Measurements from ENCODE around the gene KRTCAP2.
"Not testable (repeated sequence)": the region's sequence is repeated elsewhere in the genome, so short reads cannot be mapped to it uniquely, and the experiment has no call there.

Gene KRTCAP2

DNA sequence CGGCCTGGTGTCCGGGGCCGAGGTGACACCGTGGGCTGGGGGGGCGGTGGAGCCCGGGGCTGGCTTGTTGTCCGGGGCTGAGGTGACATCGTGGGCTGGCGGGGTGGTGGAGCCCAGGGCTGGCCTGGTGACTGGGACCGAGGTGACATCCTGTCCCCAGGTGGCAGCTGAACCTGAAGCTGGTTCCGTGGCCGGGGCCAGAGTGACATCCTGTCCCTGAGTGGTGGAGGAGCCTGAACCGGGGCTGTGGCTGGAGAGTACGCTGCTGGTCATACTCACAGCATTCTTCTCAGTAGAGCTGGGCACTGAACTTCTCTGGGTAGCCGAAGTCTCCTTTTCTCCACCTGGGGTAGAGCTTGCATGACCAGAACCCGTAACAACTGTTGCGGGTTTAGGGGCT, 18.8 kb upstream of the KRTCAP2 start:
- H3K4me3 ChIP-seq (ENCODE audit: low read length), result no peak overlapping the region
- no peak for DNase-seq (ENCODE audit: low read depth)

DNA sequence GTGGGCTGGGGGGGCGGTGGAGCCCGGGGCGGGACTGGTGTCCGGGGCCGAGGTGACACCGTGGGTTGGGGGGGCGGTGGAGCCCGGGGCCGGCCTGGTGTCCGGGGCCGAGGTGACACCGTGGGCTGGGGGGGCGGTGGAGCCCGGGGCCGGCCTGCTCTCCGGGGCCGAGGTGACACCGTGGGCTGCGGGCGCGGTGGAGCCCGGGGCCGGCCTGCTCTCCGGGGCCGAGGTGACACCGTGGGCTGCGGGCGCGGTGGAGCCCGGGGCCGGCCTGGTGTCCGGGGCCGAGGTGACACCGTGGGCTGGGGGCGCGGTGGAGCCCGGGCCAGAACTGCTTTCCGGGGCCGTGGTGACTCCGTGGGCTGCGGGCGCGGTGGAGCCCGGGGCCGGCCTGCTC, 16.8 kb upstream of the KRTCAP2 start:
- not testable (repeated sequence) for H3K4me3 ChIP-seq (ENCODE audit: low read length); DNase-seq (ENCODE audit: low read depth)

More for the DNA sequence above, 18.8 kb upstream of the KRTCAP2 start:
- TF ChIP-seq, protein P1, sequence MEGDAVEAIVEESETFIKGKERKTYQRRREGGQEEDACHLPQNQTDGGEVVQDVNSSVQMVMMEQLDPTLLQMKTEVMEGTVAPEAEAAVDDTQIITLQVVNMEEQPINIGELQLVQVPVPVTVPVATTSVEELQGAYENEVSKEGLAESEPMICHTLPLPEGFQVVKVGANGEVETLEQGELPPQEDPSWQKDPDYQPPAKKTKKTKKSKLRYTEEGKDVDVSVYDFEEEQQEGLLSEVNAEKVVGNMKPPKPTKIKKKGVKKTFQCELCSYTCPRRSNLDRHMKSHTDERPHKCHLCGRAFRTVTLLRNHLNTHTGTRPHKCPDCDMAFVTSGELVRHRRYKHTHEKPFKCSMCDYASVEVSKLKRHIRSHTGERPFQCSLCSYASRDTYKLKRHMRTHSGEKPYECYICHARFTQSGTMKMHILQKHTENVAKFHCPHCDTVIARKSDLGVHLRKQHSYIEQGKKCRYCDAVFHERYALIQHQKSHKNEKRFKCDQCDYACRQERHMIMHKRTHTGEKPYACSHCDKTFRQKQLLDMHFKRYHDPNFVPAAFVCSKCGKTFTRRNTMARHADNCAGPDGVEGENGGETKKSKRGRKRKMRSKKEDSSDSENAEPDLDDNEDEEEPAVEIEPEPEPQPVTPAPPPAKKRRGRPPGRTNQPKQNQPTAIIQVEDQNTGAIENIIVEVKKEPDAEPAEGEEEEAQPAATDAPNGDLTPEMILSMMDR (conservative IDR thresholded peaks at IDR 0.05; ENCODE audit: low read depth, low read length), result no peak

DNA sequence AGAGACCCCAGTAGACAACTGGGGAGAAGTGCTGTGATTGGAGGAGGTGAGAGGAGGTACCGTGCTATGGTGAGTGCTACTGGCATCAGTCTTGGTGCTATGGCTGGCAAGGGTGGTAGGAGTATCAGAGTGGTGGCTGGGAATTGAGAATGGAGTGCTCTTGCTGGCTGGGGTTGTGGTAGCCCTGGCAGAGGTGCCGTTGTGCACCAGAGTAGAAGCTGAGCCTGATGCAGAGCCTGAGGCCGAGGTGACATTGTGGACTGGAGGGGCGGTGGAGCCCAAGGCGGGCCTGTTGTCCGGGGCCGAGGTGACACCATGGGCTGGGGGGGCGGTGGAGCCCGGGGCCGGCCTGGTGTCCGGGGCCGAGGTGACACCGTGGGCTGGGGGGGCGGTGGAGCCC, 15.2 kb upstream of the KRTCAP2 start:
- no peak overlapping the region for H3K4me3 ChIP-seq (ENCODE audit: low read length)
- TF ChIP-seq, protein P1 (conservative IDR thresholded peaks at IDR 0.05; ENCODE audit: low read depth, low read length), result no peak
- DNase-seq (ENCODE audit: low read depth), result no peak

DNA sequence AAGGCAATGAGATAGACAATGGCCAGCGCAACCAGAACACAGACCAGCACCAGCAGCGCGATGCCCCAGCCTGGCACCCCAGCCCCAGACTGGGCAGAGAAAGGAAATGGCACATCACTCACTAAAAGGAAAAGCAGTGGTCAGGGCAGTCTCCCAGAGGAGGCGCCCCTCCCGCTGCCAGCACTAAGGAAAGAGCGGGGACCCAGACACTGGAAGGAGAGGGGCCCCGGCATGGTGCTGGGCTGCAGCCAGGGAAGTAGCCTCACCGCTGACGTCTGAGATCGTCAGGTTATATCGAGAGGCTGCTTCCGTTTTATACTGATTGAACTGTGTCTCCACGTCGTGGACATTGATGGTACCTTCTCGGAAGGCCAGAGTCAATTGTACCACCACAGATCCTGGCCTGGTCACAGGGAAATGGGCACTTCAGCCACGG, 14.4 kb upstream of the KRTCAP2 start:
- no peak overlapping the region for H3K4me3 ChIP-seq (ENCODE audit: low read length)
- TF ChIP-seq, protein P1 (conservative IDR thresholded peaks at IDR 0.05; ENCODE audit: low read depth, low read length), result no peak
- no peak for DNase-seq (ENCODE audit: low read depth)

DNA sequence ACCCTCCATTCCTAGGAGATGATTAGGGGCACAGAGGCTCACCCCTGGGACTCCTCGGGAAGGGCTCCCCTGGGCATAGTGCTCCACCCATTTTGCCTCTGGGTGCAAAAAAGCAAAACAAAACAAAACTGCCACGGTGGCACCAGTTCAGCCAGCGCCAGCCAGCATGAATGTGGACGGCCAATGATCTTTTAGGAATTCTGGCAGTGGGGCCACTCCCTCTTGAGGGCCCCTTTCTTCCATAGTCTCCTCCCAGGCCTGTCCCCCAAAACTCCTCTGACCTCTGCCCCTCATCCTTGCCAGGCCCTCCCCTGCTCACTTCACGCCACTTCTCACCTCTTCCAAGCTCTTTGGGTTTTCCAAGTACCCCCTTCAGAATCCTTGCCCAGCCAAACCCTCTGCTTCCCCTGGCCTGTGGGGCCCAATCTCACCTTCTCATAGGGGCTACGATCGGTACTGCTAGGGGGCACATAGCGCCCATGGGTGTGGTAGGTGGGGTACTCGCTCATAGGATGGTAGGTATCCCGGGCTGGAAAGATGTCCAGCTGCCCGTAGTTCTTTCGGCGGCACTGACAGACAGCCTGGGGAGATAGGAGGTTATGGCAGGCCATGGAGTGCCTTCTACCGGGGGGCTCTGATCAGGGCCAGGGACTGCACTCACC, 13.8 kb upstream of the KRTCAP2 start:
- TF ChIP-seq, protein P1 (conservative IDR thresholded peaks at IDR 0.05; ENCODE audit: low read depth, low read length), result no peak
- no peak overlapping the region for H3K4me3 ChIP-seq (ENCODE audit: low read length)
- no peak for DNase-seq (ENCODE audit: low read depth)

DNA sequence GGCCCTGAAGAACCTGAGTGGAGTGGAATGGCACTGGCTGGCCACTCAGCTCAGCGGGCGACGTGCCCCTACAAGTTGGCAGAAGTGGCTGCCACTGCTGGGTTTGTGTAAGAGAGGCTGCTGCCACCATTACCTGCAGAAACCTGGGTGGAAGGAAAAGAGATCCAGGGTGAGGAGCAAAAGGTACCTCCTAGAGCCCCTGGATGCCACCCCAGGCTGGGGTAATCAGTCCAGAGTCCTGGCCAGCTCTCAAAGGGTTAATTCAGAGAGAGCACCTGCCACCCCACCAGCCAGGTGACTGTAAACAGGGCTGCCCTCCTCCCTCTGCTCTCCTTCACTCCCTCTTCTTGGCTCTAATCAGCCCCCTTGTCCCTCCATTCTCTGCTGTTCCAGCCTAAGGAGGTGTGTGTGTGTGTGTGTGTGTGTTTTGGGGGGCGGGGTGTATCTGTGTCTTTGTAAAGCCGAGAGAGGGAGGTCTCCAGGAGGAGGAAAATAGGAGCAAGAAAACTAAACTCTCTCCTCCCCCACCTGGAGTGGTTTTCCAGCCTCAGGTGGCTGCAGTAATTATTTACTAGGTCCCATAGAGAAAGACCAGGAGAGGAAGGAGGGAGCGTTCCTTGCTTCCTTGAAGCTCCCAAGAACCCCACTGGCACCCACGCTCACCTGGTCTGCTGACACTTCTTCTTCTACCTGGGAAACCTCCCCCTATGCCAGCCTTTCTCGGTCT, 13.1 kb upstream of the KRTCAP2 start:
- DNase-seq (ENCODE audit: low read depth), result no peak
- TF ChIP-seq, protein P1 (conservative IDR thresholded peaks at IDR 0.05; ENCODE audit: low read depth, low read length), result no peak
- H3K4me3 ChIP-seq (ENCODE audit: low read length), result no peak overlapping the region

DNA sequence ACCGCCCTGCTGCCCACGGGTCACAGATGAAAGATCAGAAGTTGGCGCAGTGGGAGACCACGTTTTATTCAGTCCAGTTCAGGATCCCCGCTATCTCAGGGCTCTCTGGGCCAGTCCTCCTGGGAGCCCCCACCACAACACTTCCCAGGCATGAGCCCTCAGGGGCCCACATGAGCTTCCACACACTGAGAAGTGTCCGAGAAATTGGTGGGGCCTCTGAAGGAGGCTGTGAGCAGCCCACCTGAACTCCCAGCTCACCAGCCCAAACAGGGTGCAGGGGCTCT, 12.6 kb upstream of the KRTCAP2 start:
- TF ChIP-seq, protein P1 (conservative IDR thresholded peaks at IDR 0.05; ENCODE audit: low read depth, low read length), result no peak
- no peak overlapping the region for H3K4me3 ChIP-seq (ENCODE audit: low read length)
- no peak for DNase-seq (ENCODE audit: low read depth)

All from retinal pigment epithelial cell (primary cell).